Colon (tissue), 2 donors: ENCODE measurements around the gene VSX2.

Experiments used
- FAIRE-seq: peaks from 2 replicates; lab custom pipeline; 2012; peaks lifted over from hg19 to GRCh38; lab: Jason Lieb, UNC
- donor health status: control.
- donor health status: control.

VSX2 gene

DNA sequence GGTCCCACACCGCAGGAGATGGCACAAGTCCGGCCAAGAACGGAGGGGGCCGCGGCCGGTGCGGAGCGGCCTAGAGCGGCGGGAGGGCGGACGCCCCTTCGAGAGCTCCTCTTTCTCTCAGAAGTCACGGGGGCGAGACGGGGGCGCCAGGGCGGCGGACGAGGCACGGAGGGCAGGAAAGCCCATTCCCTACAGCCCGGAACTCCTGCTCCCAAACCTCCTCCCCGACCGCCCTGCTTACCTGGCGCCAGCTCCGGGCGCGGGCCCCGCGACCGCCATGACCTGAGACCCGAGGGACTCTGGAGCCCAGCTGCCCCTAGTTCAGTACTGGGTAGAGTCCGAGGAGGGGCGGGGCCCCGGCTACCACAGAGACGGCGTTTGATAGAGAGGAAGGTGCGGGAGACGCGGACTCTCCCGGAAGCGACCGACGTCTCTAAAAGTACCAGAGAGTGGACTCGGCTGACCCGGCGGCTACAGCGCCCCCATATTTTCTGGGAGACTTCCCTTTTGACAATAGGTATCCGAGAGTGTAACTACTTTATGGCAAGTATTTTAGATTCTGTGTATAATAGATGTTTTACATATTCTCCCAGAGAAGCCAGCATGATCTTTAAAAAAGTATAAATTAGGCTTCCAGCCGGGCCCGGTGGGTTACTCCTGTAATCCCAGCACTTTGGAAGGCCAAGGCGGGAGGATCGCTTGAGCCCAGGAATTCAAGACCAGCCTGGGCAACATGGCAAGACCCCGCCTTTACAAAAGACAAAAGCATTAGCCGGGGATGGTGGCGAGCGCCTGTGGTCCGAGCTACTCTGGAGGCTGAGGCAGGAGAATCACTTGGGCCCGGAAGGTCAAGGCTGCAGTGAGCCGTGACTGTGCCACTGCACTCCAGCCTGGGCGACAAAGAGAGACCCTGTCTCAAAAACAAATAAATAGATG is 63.7 kb downstream of the VSX2 start, which contains the start of gene ABCD4:
Gene ABCD4, minus strand, starts transcription at position 301 of the 936 bp plus-strand sequence. Its CDS starts 22 bp downstream, at position 279.
- FAIRE-seq, result no peak

DNA sequence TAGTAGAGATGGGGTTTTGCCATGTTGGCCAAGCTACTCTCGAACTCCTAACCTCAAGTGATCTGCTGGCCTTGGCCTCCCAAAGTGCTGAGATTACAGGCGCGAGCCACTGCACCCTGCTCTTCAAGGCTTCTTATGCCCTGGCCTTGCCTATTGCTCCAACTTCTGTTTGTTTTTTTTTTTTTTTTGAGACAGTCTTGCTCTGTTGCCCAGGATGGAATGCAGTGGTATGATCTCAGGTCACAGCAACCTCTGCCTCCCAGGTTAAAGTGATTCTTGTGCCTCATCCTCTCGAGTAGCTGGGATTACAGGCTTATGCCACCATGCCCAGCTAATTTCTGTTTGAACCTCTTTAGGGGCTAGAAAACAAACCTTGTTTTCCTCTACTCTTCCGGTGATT is 69.4 kb downstream of the VSX2 start:
- FAIRE-seq, result no peak

- no peak for FAIRE-seq
Measured at GRCh38 chr14:74309125-74310022, 70.1 kb downstream of the VSX2 start.

DNA sequence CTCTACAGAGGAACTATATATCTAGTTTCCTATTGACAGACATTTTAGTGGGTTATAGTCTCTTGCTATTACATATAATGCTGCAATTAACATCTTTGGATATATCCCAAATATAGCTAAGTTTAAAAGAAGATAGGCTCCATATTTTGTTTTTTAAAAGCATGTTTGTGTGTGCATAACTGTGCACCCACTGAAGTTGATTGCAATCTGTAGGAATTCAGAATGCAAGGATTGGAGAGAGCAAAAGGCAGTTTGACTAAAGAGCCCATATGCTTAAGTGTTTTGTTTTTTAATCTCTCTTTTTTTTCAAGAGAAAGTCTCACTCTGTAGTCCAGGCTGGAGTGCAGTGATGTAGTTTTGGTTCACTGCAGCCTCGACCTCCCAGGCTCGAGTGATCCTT is 72.9 kb downstream of the VSX2 start:
- no peak for FAIRE-seq
